ENCODE results near the gene TRAPPC3. TPM values are rescaled to one million over a fixed set of nuclear protein-coding genes. Genes with fewer than 3 reads are reported as not detected.

The TRAPPC3 gene
- total RNA-seq, 1 experiment from 2014 or later, result 98.7 TPM

DNA sequence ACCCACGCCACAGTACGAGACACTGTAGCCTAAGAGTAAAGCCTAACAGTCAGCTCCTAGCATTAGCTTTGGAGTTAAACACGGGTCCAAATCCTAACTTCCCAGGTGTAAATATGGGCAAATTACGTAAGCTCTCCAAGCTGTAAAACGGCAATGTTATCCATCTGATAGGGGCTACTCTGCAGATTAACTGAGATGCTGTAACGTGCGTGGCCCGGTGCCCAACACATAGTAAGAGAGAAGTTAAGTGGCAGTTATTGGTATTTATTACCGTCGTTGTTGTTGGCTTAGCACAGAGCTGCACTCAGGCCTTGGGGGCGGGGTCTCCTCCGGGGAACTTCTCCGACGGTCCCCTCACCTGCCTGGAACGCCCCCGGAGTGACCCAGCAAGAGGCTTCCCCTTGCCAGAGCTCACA, 457 bp downstream of the TRAPPC3 start:
- peaks cover 30% of the 10 kb centered on the region for H3K4me1 ChIP-seq (ENCODE audit: control insufficient read depth, insufficient read depth, low read length)
- intact Hi-C loops (cut with micrococcal nuclease; ENCODE audit: unreplicated experiment) (loop anchor here (1.0 to 5.0 kb wide), 2 partner anchors 39 to 133 kb away; no protein-coding TSS in a partner anchor), in situ Hi-C loops (cut with HindIII; ENCODE audit: low pct_unique_long_range_greater_than_20kb, low sequenced_read_pairs) (no loop called here)
- peak overlapping the region; percentile 94 for H3K27ac ChIP-seq (ENCODE audit: low read length)
- ATAC-seq, result no peak
- H3K36me3 ChIP-seq (ENCODE audit: control insufficient read depth, insufficient read depth, low read length), result no peaks in the 10 kb centered on the region; the same call in 1 of the 2 replicates
- no peak for DNase-seq (ENCODE audit: low read depth, low spot score)
- TF ChIP-seq, protein P1, sequence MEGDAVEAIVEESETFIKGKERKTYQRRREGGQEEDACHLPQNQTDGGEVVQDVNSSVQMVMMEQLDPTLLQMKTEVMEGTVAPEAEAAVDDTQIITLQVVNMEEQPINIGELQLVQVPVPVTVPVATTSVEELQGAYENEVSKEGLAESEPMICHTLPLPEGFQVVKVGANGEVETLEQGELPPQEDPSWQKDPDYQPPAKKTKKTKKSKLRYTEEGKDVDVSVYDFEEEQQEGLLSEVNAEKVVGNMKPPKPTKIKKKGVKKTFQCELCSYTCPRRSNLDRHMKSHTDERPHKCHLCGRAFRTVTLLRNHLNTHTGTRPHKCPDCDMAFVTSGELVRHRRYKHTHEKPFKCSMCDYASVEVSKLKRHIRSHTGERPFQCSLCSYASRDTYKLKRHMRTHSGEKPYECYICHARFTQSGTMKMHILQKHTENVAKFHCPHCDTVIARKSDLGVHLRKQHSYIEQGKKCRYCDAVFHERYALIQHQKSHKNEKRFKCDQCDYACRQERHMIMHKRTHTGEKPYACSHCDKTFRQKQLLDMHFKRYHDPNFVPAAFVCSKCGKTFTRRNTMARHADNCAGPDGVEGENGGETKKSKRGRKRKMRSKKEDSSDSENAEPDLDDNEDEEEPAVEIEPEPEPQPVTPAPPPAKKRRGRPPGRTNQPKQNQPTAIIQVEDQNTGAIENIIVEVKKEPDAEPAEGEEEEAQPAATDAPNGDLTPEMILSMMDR (IDR thresholded peaks at IDR 0.05), result no peak
- TF ChIP-seq, protein P2, sequence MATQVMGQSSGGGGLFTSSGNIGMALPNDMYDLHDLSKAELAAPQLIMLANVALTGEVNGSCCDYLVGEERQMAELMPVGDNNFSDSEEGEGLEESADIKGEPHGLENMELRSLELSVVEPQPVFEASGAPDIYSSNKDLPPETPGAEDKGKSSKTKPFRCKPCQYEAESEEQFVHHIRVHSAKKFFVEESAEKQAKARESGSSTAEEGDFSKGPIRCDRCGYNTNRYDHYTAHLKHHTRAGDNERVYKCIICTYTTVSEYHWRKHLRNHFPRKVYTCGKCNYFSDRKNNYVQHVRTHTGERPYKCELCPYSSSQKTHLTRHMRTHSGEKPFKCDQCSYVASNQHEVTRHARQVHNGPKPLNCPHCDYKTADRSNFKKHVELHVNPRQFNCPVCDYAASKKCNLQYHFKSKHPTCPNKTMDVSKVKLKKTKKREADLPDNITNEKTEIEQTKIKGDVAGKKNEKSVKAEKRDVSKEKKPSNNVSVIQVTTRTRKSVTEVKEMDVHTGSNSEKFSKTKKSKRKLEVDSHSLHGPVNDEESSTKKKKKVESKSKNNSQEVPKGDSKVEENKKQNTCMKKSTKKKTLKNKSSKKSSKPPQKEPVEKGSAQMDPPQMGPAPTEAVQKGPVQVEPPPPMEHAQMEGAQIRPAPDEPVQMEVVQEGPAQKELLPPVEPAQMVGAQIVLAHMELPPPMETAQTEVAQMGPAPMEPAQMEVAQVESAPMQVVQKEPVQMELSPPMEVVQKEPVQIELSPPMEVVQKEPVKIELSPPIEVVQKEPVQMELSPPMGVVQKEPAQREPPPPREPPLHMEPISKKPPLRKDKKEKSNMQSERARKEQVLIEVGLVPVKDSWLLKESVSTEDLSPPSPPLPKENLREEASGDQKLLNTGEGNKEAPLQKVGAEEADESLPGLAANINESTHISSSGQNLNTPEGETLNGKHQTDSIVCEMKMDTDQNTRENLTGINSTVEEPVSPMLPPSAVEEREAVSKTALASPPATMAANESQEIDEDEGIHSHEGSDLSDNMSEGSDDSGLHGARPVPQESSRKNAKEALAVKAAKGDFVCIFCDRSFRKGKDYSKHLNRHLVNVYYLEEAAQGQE (IDR thresholded peaks at IDR 0.05; ENCODE audit: insufficient read depth in 1 of 2, low read depth in 2 of 2, low read length in 1 of 2), result no peak
- TF ChIP-seq TCF7L2 (IDR thresholded peaks at IDR 0.05; ENCODE audit: low read depth, low read length) (no peak), POLR2AphosphoS5 (IDR thresholded peaks at IDR 0.05; ENCODE audit: low read depth, low read length) (no peak), SIN3A (IDR thresholded peaks at IDR 0.05; ENCODE audit: borderline replicate concordance, insufficient read depth, low read depth, low read length) (no peak)
- H3K9me3 ChIP-seq (ENCODE audit: control insufficient read depth, insufficient read depth, low read depth, low read length), result no peaks in the 10 kb centered on the region
- ChIA-PET POLR2A (interaction anchor here (0.6 to 1.9 kb wide), 6 partner anchors 14 to 158 kb away, joined by 3 to 6 read pairs (median 4); no protein-coding TSS in a partner anchor), CTCF (interaction anchor here (0.6 to 2.6 kb wide), 11 partner anchors 11 to 300 kb away, joined by 3 to 29 read pairs (median 4); no protein-coding TSS in a partner anchor)
- BruUV-seq (replicated peaks), result TSS peak; percentile 84
- peak overlapping the region; percentile 89 to 98 for H3K4me3 ChIP-seq (ENCODE audit: low read depth in 2 of 2, low read length in 2 of 2)
- H3K27me3 ChIP-seq (ENCODE audit: control insufficient read depth, insufficient read depth, low read length), result no peaks in the 10 kb centered on the region

DNA sequence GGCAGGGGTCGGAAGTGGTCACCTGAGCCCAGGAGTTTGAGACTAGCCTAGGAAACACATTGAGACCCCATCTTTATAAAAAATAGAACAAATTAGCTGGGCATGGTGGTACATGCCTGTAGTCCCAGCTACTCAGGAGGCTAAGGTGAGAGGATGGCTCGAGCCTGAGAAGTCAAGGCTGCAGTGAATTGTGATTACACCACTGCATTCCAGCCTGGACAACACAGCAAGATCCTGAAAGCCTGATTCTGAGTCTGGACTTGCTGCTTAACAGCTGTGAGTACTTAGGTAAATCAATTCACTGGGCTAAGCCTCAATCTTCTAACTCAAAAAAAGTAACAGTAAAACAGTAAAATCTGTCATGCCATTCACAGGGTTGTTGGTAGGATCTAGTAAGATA, 4.9 kb downstream of the TRAPPC3 start:
- in situ Hi-C loops (cut with HindIII; ENCODE audit: low pct_unique_long_range_greater_than_20kb, low sequenced_read_pairs) (no loop called here), intact Hi-C loops (cut with micrococcal nuclease; ENCODE audit: unreplicated experiment) (no loop called here)
- no peaks in the 10 kb centered on the region for H3K27me3 ChIP-seq (ENCODE audit: control insufficient read depth, insufficient read depth, low read length)
- H3K9me3 ChIP-seq (ENCODE audit: control insufficient read depth, insufficient read depth, low read depth, low read length), result no peaks in the 10 kb centered on the region
- no peak overlapping the region for H3K27ac ChIP-seq (ENCODE audit: low read length)
- H3K4me3 ChIP-seq (ENCODE audit: low read depth in 2 of 2, low read length in 2 of 2), result no peak overlapping the region
- DNase-seq (ENCODE audit: low read depth, low spot score), result no peak
- POLR2A ChIA-PET, result interaction anchor here (1.0 kb wide), 1 partner anchor 39 kb away, joined by 4 read pairs; no protein-coding TSS in a partner anchor
- H3K36me3 ChIP-seq (ENCODE audit: control insufficient read depth, insufficient read depth, low read length), result peaks cover 3% of the 10 kb centered on the region; the same call in 1 of the 2 replicates
- ATAC-seq, result no peak
- no TSS peak for BruUV-seq (replicated peaks)
- CTCF ChIA-PET, result interaction anchor here (0.7 kb wide), 1 partner anchor 166 kb away, joined by 3 read pairs; no protein-coding TSS in a partner anchor
- no peaks in the 10 kb centered on the region for H3K4me1 ChIP-seq (ENCODE audit: control insufficient read depth, insufficient read depth, low read length)
- TF ChIP-seq SIN3A (IDR thresholded peaks at IDR 0.05; ENCODE audit: borderline replicate concordance, insufficient read depth, low read depth, low read length) (no peak), TCF7L2 (IDR thresholded peaks at IDR 0.05; ENCODE audit: low read depth, low read length) (no peak), POLR2AphosphoS5 (IDR thresholded peaks at IDR 0.05; ENCODE audit: low read depth, low read length) (no peak)
- TF ChIP-seq, protein P2 (IDR thresholded peaks at IDR 0.05; ENCODE audit: insufficient read depth in 1 of 2, low read depth in 2 of 2, low read length in 1 of 2), result no peak
